Tibial artery (tissue), 4 donors: ENCODE measurements around the gene LST1.

ENCODE experiments used
- DNase-seq, 2 donors: peaks; one replicate each; pipeline ENCODE4 v3.0.0-alpha.2; 2019
- H3K27ac ChIP-seq, 2 donors: fragments of 200-600 bp; sonication (generic) in 1 of 2; 1 replicate in 1 of 2; 2 replicates in 1 of 2; pipeline ENCODE4 v1.5.1; 2018 to 2019; ENCODE audit warnings: mild to moderate bottlenecking in 1 of 2
- H3K27me3 ChIP-seq, 2 donors: fragments of 200-600 bp; sonication (generic) in 1 of 2; one replicate each; pipeline versions ENCODE4 v1.5.1 to v1.6.0; 2016 to 2019
- H3K36me3 ChIP-seq, 3 donors: fragments of 200-600 bp; sonication (generic) in 2 of 3; one replicate each; pipeline ENCODE4 v1.5.1; 2016 to 2019; ENCODE audit warnings: mild to moderate bottlenecking in 2 of 3
- H3K4me1 ChIP-seq, 4 donors: fragments of 200-600 bp; sonication (generic) in 2 of 4; 1 replicate in 3 of 4; 2 replicates in 1 of 4; pipeline ENCODE4 v1.5.1; 2016 to 2019
- H3K4me3 ChIP-seq, 2 donors: fragments of 200-600 bp; sonication (generic) in 1 of 2; 1 replicate in 1 of 2; 2 replicates in 1 of 2; pipeline ENCODE4 v1.5.1; 2018 to 2019; ENCODE audit warnings: mild to moderate bottlenecking in 2 of 2
- H3K9me3 ChIP-seq, 3 donors: fragments of 200-600 bp; sonication (generic) in 1 of 3; one replicate each; pipeline ENCODE4 v1.5.1; 2016 to 2019
- CTCF ChIP-seq, 2 experiments: fragments of 200-600 bp in 1 of 2; fragments of 450-650 bp in 1 of 2; IDR thresholded peaks; one replicate each; pipeline ENCODE4 v1.5.1; 2017 to 2019; ENCODE audit warnings: antibody characterized with exemption in 2 of 2, mild to moderate bottlenecking in 1 of 2, moderate library complexity in 1 of 2
- intact Hi-C: fragments of 100-400 bp; cut with DNase I; formaldehyde crosslinking; loops from one replicate; pipeline ENCODE4 v1.15.0; 2023; ENCODE audit warnings: low total_unique reads

LST1 gene

GRCh38 chr6:31621320-31621939, 35.4 kb downstream of the LST1 start:
- TF ChIP-seq CTCF (IDR thresholded peaks at IDR 0.05), result no peak
- Histone ChIP-seq H3K4me1 (peaks cover 0 to 16% (median 7%) of the 10 kb centered on the region in 4 donors), H3K9me3 (no peaks in the 10 kb centered on the region), H3K27ac (peak overlapping the region; percentile 90 to 91), H3K27me3 (no peaks in the 10 kb centered on the region), H3K36me3 (peaks cover 26 to 32% (median 30%) of the 10 kb centered on the region in 3 donors), H3K4me3 (peak overlapping the region; percentile 63 to 79)
- intact Hi-C loops, result no loop called here
- no peak for DNase-seq

GRCh38 chr6:31621991-31622390, 35.9 kb downstream of the LST1 start:
- Histone ChIP-seq H3K36me3 (peaks cover 32 to 38% (median 36%) of the 10 kb centered on the region in 3 donors), H3K27me3 (no peaks in the 10 kb centered on the region), H3K4me1 (peaks cover 0 to 16% (median 7%) of the 10 kb centered on the region in 4 donors), H3K27ac (peak overlapping the region; percentile 90 to 91), H3K9me3 (no peaks in the 10 kb centered on the region), H3K4me3 (peak overlapping the region; percentile 63 to 79)
- TF ChIP-seq CTCF (IDR thresholded peaks at IDR 0.05), result no peak
- no peak for DNase-seq
- intact Hi-C loops, result no loop called here

GRCh38 chr6:31622684-31623091, 36.6 kb downstream of the LST1 start:
- peak overlapping the region; percentile 90 to 91 for H3K27ac ChIP-seq
- DNase-seq, result no peak
- H3K4me1 ChIP-seq, result peaks cover 0 to 16% (median 7%) of the 10 kb centered on the region in 4 donors
- H3K9me3 ChIP-seq, result no peaks in the 10 kb centered on the region
- no peak overlapping the region for H3K4me3 ChIP-seq
- H3K36me3 ChIP-seq, result peaks cover 39 to 45% (median 43%) of the 10 kb centered on the region in 3 donors
- intact Hi-C loops, result no loop called here
- TF ChIP-seq CTCF (IDR thresholded peaks at IDR 0.05), result no peak
- H3K27me3 ChIP-seq, result no peaks in the 10 kb centered on the region

GRCh38 chr6:31624070-31624469, 38.0 kb downstream of the LST1 start:
- DNase-seq, result no peak
- H3K27me3 ChIP-seq, result no peaks in the 10 kb centered on the region
- intact Hi-C loops, result no loop called here
- peaks cover 0 to 16% (median 7%) of the 10 kb centered on the region in 4 donors for H3K4me1 ChIP-seq
- peaks cover 53 to 59% (median 57%) of the 10 kb centered on the region in 3 donors for H3K36me3 ChIP-seq
- no peaks in the 10 kb centered on the region for H3K9me3 ChIP-seq
- no peak for TF ChIP-seq CTCF (IDR thresholded peaks at IDR 0.05)
- H3K4me3 ChIP-seq, result no peak overlapping the region
- no peak overlapping the region for H3K27ac ChIP-seq

GRCh38 chr6:31626952-31627351, 40.9 kb downstream of the LST1 start:
- DNase-seq, result no peak
- H3K27me3 ChIP-seq, result no peaks in the 10 kb centered on the region
- H3K4me1 ChIP-seq, result peaks cover 0 to 11% (median 4%) of the 10 kb centered on the region in 4 donors
- no peak overlapping the region for H3K4me3 ChIP-seq
- no peak overlapping the region for H3K27ac ChIP-seq
- intact Hi-C loops, result no loop called here
- no peaks in the 10 kb centered on the region for H3K9me3 ChIP-seq
- peaks cover 79 to 88% (median 85%) of the 10 kb centered on the region in 3 donors for H3K36me3 ChIP-seq
- no peak for TF ChIP-seq CTCF (IDR thresholded peaks at IDR 0.05)
